Karpas-422 (cell line): ENCODE measurements around the gene FXYD2. TPM values are rescaled to one million over a fixed set of nuclear protein-coding genes. Genes with fewer than 3 reads are reported as not detected.

Source experiments
- DNase-seq: peaks from one replicate; pipeline ENCODE4 v3.0.0-alpha.2; 2015
- H2AFZ ChIP-seq: fragments of 200-600 bp; sonication (generic); 2 replicates; pipeline ENCODE4 v1.6.1; 2014; ENCODE audit warnings: antibody characterized with exemption, low read length, mixed read lengths
- H3K27ac ChIP-seq: fragments of 200-600 bp; sonication (generic); 2 replicates; pipeline ENCODE4 v1.5.1; 2014; ENCODE audit warnings: mild to moderate bottlenecking, low read length, moderate library complexity
- H3K27me3 ChIP-seq: fragments of 200-600 bp; sonication (generic); 2 replicates; pipeline ENCODE4 v1.6.1; 2014; ENCODE audit warnings: low read length, mixed read lengths
- H3K36me3 ChIP-seq: fragments of 200-600 bp; sonication (generic); 2 replicates; pipeline ENCODE4 v1.6.1; 2014; ENCODE audit warnings: low read length, mixed read lengths; ENCODE audit not compliant: insufficient read depth
- H3K4me1 ChIP-seq: fragments of 200-600 bp; sonication (generic); 2 replicates; pipeline ENCODE4 v1.6.1; 2014; ENCODE audit warnings: mild to moderate bottlenecking, low read length, mixed read lengths
- H3K4me2 ChIP-seq: fragments of 200-600 bp; sonication (generic); 2 replicates; pipeline ENCODE4 v1.6.1; 2014; ENCODE audit warnings: low read length, low read depth, mild to moderate bottlenecking; ENCODE audit not compliant: poor library complexity, severe bottlenecking
- H3K4me3 ChIP-seq: fragments of 200-600 bp; sonication (generic); 2 replicates; pipeline ENCODE4 v1.5.1; 2014; ENCODE audit warnings: mild to moderate bottlenecking, antibody characterized with exemption, low read length, mixed read lengths
- H3K79me2 ChIP-seq: fragments of 200-600 bp; sonication (generic); 2 replicates; pipeline ENCODE4 v1.6.1; 2014; ENCODE audit warnings: mild to moderate bottlenecking, low read length, mixed read lengths
- H3K9ac ChIP-seq: fragments of 200-600 bp; sonication (generic); 2 replicates; pipeline ENCODE4 v1.6.0; 2014; ENCODE audit warnings: low read length
- H3K9me2 ChIP-seq: fragments of 200-600 bp; sonication (generic), shearing (Covaris generic); replicated peaks from 2 replicates; pipeline ENCODE4 v1.6.0; 2014; ENCODE audit warnings: mild to moderate bottlenecking, low read length, moderate library complexity; ENCODE audit not compliant: insufficient read depth
- H3K9me3 ChIP-seq: fragments of 300-700, 200-600 bp; sonication (generic); 2 replicates; pipeline ENCODE4 v1.6.1; 2014; ENCODE audit warnings: low read length, mixed read lengths
- H4K20me1 ChIP-seq: fragments of 200-600 bp; sonication (generic); 2 replicates; pipeline ENCODE4 v1.6.1; 2014; ENCODE audit warnings: mild to moderate bottlenecking, antibody characterized with exemption, low read length, low read depth; ENCODE audit not compliant: insufficient read depth
- total RNA-seq: library from RNA; depleted of rRNA; stranded (reverse); fragments of >200 nt; shearing (Covaris generic); gene quantifications from 2 replicates; pipeline ENCODE4 v1.2.3, GENCODE V29; 2014; ENCODE audit warnings: low replicate concordance; rRNA removed

FXYD2 gene
- total RNA-seq, 1 experiment from 2014 or later, result 3.1 TPM

GRCh38 chr11:117771197-117771596 is 53.3 kb downstream of the FXYD2 start:
- H3K4me3 ChIP-seq, result no peak overlapping the region
- no peaks in the 10 kb centered on the region for H3K36me3 ChIP-seq
- no peak for DNase-seq
- no peaks in the 10 kb centered on the region for H4K20me1 ChIP-seq
- no peaks in the 10 kb centered on the region for H3K9me2 ChIP-seq
- no peak overlapping the region for H3K9ac ChIP-seq
- no peaks in the 10 kb centered on the region for H3K79me2 ChIP-seq
- no peaks in the 10 kb centered on the region for H3K9me3 ChIP-seq
- no peak overlapping the region for H3K27ac ChIP-seq
- no peak overlapping the region for H2AFZ ChIP-seq
- H3K27me3 ChIP-seq, result no peaks in the 10 kb centered on the region
- H3K4me1 ChIP-seq, result no peaks in the 10 kb centered on the region
- no peak overlapping the region for H3K4me2 ChIP-seq

DNA sequence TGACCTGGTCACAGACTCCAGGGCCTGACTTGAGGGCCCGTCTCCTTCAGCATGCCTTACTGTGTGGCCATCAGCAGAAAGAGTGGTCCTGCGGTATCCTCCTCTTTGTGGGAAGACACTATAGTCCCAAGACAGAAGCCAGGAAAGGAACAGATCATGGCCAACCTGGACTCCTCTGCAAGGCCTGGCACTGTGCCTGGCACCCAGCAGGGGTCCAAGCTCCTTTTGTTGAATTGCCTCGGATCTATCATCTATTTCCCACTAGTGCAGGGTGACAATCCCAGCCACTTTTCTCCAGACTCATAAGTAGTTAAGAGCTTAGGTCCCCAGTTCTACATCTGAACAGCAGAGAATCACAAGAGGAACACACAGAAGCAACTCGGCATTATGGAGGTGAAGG is 54.5 kb downstream of the FXYD2 start:
- Histone ChIP-seq H3K9me3 (no peaks in the 10 kb centered on the region), H4K20me1 (no peaks in the 10 kb centered on the region), H3K4me3 (no peak overlapping the region), H3K9me2 (no peaks in the 10 kb centered on the region), H3K4me2 (no peak overlapping the region), H3K9ac (no peak overlapping the region), H3K27ac (no peak overlapping the region), H3K4me1 (no peaks in the 10 kb centered on the region), H3K36me3 (no peaks in the 10 kb centered on the region), H3K27me3 (no peaks in the 10 kb centered on the region), H2AFZ (no peak overlapping the region), H3K79me2 (no peaks in the 10 kb centered on the region)
- no peak for DNase-seq

Other genes with a start within 250 kb of the FXYD2 start
- gene DSCAML1, start 27.5 kb downstream of the FXYD2 start, total RNA-seq, result not detected in 2 replicates
- not detected in 2 replicates for gene FXYD6, start 51.9 kb upstream of the FXYD2 start, total RNA-seq
- gene TMPRSS13, start 104.7 kb upstream of the FXYD2 start, total RNA-seq, result 0.69 and 1.1 TPM in 2 replicates
- 25.5 and 49.8 TPM in 2 replicates for gene IL10RA, start 161.7 kb upstream of the FXYD2 start, total RNA-seq